Neural progenitor cell (in vitro differentiated cells): ENCODE results near the gene DLG4. TPM values are rescaled to one million over a fixed set of nuclear protein-coding genes. Genes with fewer than 3 reads are reported as not detected.

Source experiments
- DNase-seq: peaks from one replicate; pipeline ENCODE4 v3.0.0-alpha.2; 2016; ENCODE audit warnings: low spot score
- H2AFZ ChIP-seq: fragments of 200-600 bp; sonication (generic); replicated peaks from 2 replicates; pipeline ENCODE4 v1.6.1; 2016; ENCODE audit warnings: antibody characterized with exemption
- H3F3A ChIP-seq: fragments of 200-600 bp; sonication (generic); 2 replicates; pipeline ENCODE4 v1.6.1; 2016; ENCODE audit warnings: antibody characterized with exemption, low read depth
- H3K27ac ChIP-seq: fragments of 200-600 bp; sonication (generic); 2 replicates; pipeline ENCODE4 v1.5.1; 2016; ENCODE audit warnings: mild to moderate bottlenecking
- H3K27me3 ChIP-seq: fragments of 200-600 bp; sonication (generic); 2 replicates; pipeline ENCODE4 v1.6.1; 2016; ENCODE audit warnings: mild to moderate bottlenecking, moderate library complexity
- H3K36me3 ChIP-seq: fragments of 200-600 bp; sonication (generic); 2 replicates; pipeline ENCODE4 v1.5.1; 2016
- H3K4me1 ChIP-seq: fragments of 200-600 bp; sonication (generic); 2 replicates; pipeline ENCODE4 v1.6.1; 2016; ENCODE audit warnings: mixed run types
- H3K4me2 ChIP-seq: fragments of 200-600 bp; sonication (generic); 2 replicates; pipeline ENCODE4 v1.6.1; 2016
- H3K4me3 ChIP-seq: fragments of 200-600 bp; sonication (generic); 2 replicates; pipeline ENCODE4 v1.5.1; 2016
- H3K79me2 ChIP-seq: fragments of 200-600 bp; sonication (generic); 2 replicates; pipeline ENCODE4 v1.6.1; 2016; ENCODE audit warnings: low read depth
- H3K9ac ChIP-seq: fragments of 200-600 bp; sonication (generic); 2 replicates; pipeline ENCODE4 v1.6.1; 2016
- H3K9me3 ChIP-seq: fragments of 200-600 bp; sonication (generic); 2 replicates; pipeline ENCODE4 v1.5.1; 2016; ENCODE audit warnings: low read depth
- H4K20me1 ChIP-seq: fragments of 200-600 bp; sonication (generic); 2 replicates; pipeline ENCODE4 v1.6.1; 2016; ENCODE audit warnings: low read depth
- H3K27ac Mint-ChIP-seq: 3 replicates; pipeline ENCODE4 v1.8.0; 2021; ENCODE audit warnings: mixed read lengths
- H3K27me3 Mint-ChIP-seq: 2 replicates; pipeline ENCODE4 v1.8.0; 2022; ENCODE audit warnings: low read depth, mild to moderate bottlenecking, inconsistent platforms, moderate library complexity, mixed read lengths; ENCODE audit not compliant: insufficient read depth
- H3K36me3 Mint-ChIP-seq: 3 replicates; pipeline ENCODE4 v1.8.0; 2021; ENCODE audit warnings: mixed read lengths
- H3K4me1 Mint-ChIP-seq: 3 replicates; pipeline ENCODE4 v1.8.0; 2021; ENCODE audit warnings: mixed read lengths
- H3K4me3 Mint-ChIP-seq: 3 replicates; pipeline ENCODE4 v1.8.0; 2021; ENCODE audit warnings: mild to moderate bottlenecking, moderate library complexity, mixed read lengths
- H3K9me3 Mint-ChIP-seq: 3 replicates; pipeline ENCODE4 v1.8.0; 2020; ENCODE audit warnings: mixed read lengths
- EZH2 ChIP-seq: fragments of 200-600 bp; sonication (generic); IDR thresholded peaks from 2 replicates; pipeline ENCODE4 v1.6.1; 2017; ENCODE audit warnings: antibody characterized with exemption, mild to moderate bottlenecking, moderate library complexity
- EZH2phosphoT487 ChIP-seq: fragments of 200-600 bp; sonication (generic); IDR thresholded peaks from 2 replicates; pipeline ENCODE4 v1.6.1; 2017; ENCODE audit warnings: antibody characterized with exemption
- total RNA-seq: library from RNA; depleted of rRNA; stranded (reverse); fragments of >200 nt; gene quantifications from 2 replicates; pipeline ENCODE4 v1.2.3, GENCODE V29; 2015; ENCODE audit warnings: low replicate concordance
- TF ChIP-seq, protein P1 (sequence below): fragments of 200-600 bp; sonication (generic); IDR thresholded peaks from 2 replicates; pipeline ENCODE4 v1.5.1; 2017; ENCODE audit warnings: antibody characterized with exemption, mild to moderate bottlenecking

DLG4 gene
- total RNA-seq, 1 donor from 2014 or later: 23.5 TPM

- Histone ChIP-seq H3K9me3 (no peaks in the 10 kb centered on the region), H3F3A (peaks cover 8% of the 10 kb centered on the region), H3K4me2 (no peak overlapping the region), H3K27me3 (no peaks in the 10 kb centered on the region), H4K20me1 (peaks cover 14% of the 10 kb centered on the region), H3K4me1 (no peaks in the 10 kb centered on the region), H3K9ac (no peak overlapping the region), H3K4me3 (no peak overlapping the region), H3K27ac (no peak overlapping the region), H3K36me3 (no peaks in the 10 kb centered on the region), H2AFZ (no peak overlapping the region), H3K79me2 (no peaks in the 10 kb centered on the region)
- H3K27me3 Mint-ChIP-seq: peaks cover 11% of the 10 kb centered on the region
- no peaks in the 10 kb centered on the region for H3K9me3 Mint-ChIP-seq
- peak overlapping the region; percentile 24 for H3K4me3 Mint-ChIP-seq
- DNase-seq: no peak
- peaks cover 32% of the 10 kb centered on the region for H3K36me3 Mint-ChIP-seq
- H3K4me1 Mint-ChIP-seq: peaks cover 14% of the 10 kb centered on the region
- no peak for TF ChIP-seq EZH2phosphoT487
- TF ChIP-seq, protein P1, sequence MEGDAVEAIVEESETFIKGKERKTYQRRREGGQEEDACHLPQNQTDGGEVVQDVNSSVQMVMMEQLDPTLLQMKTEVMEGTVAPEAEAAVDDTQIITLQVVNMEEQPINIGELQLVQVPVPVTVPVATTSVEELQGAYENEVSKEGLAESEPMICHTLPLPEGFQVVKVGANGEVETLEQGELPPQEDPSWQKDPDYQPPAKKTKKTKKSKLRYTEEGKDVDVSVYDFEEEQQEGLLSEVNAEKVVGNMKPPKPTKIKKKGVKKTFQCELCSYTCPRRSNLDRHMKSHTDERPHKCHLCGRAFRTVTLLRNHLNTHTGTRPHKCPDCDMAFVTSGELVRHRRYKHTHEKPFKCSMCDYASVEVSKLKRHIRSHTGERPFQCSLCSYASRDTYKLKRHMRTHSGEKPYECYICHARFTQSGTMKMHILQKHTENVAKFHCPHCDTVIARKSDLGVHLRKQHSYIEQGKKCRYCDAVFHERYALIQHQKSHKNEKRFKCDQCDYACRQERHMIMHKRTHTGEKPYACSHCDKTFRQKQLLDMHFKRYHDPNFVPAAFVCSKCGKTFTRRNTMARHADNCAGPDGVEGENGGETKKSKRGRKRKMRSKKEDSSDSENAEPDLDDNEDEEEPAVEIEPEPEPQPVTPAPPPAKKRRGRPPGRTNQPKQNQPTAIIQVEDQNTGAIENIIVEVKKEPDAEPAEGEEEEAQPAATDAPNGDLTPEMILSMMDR: no peak
- TF ChIP-seq EZH2: no peak
- no peak overlapping the region for H3K27ac Mint-ChIP-seq
Observed at GRCh38 chr17:7191069-7191468, 28.6 kb downstream of the DLG4 start.

DNA sequence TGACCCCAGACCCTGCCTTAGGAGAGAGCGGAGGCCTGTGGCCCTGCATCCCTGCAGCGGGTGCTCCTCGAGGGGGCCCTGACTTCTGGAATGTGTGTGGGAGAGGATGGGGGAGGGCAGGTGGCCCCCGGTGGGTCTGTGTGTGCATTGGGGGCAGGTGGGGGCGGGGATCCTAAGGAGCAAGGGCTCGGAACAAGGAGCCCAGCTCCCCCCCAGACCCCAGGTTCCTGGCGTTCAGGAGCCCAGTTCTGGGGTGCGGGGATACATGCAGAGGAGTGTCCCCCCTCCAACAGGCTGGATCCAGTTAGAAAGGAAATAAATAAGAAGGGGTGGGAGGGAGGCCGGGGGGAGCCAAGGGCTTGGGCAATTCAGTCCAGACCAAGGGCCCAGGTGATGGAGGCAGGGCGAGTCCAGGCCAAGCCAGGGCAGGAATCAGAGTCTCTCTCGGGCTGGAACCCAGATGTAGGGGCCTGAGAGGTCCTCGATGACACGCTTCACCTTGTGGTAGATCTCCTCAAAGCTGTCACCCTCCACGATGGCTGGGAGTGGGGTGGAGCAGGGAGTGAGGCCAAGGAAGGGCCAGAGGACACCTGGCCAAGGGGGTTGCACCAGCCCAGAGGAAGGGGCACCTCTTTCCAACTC, 29.2 kb downstream of the DLG4 start:
- Histone ChIP-seq H3K9ac (no peak overlapping the region), H3K27ac (no peak overlapping the region), H3K27me3 (no peaks in the 10 kb centered on the region), H3K4me2 (no peak overlapping the region), H4K20me1 (peaks cover 14% of the 10 kb centered on the region), H3K4me1 (no peaks in the 10 kb centered on the region), H3K36me3 (no peaks in the 10 kb centered on the region), H3K79me2 (no peaks in the 10 kb centered on the region), H2AFZ (no peak overlapping the region), H3F3A (peaks cover 8% of the 10 kb centered on the region), H3K4me3 (no peak overlapping the region), H3K9me3 (no peaks in the 10 kb centered on the region)
- Mint-ChIP-seq H3K9me3 (no peaks in the 10 kb centered on the region), H3K27ac (no peak overlapping the region), H3K4me3 (no peak overlapping the region), H3K27me3 (peaks cover 7% of the 10 kb centered on the region), H3K4me1 (peaks cover 14% of the 10 kb centered on the region), H3K36me3 (peaks cover 30% of the 10 kb centered on the region)
- DNase-seq: no peak
- TF ChIP-seq EZH2 (no peak), EZH2phosphoT487 (no peak)
- TF ChIP-seq, protein P1: no peak

DNA sequence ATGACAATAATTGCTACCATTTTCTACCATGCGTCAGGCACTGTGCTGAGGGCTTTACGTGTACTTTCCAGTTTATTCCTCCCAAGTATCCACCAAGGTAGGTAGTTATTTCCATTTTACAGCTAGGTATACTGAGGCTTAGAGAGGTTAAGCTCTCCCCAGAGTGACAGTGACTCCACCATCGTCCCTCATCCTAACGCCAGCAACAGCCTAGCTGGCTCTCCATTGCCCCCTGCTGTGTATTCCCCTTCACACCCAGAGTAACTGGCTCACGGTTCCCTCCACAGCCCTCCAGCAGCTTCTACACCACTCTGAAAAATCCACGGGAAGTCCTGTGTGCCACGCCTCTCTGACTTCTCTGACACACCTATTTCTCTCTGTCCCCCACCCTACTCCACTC, 33.4 kb downstream of the DLG4 start:
- Mint-ChIP-seq H3K9me3 (no peaks in the 10 kb centered on the region), H3K27me3 (peaks cover 11% of the 10 kb centered on the region), H3K36me3 (peaks cover 13% of the 10 kb centered on the region), H3K4me1 (peaks cover 10% of the 10 kb centered on the region), H3K27ac (peak overlapping the region; percentile 40), H3K4me3 (peak overlapping the region; percentile 25)
- no peaks in the 10 kb centered on the region for H3K27me3 ChIP-seq
- H3F3A ChIP-seq: peaks cover 11% of the 10 kb centered on the region
- no peak for DNase-seq
- H3K9ac ChIP-seq: no peak overlapping the region
- H3K4me1 ChIP-seq: no peaks in the 10 kb centered on the region
- no peaks in the 10 kb centered on the region for H3K79me2 ChIP-seq
- no peak overlapping the region for H3K4me2 ChIP-seq
- H2AFZ ChIP-seq: no peak overlapping the region
- no peak overlapping the region for H3K4me3 ChIP-seq
- H3K36me3 ChIP-seq: no peaks in the 10 kb centered on the region
- H4K20me1 ChIP-seq: peaks cover 4% of the 10 kb centered on the region
- no peak for TF ChIP-seq EZH2phosphoT487
- no peak overlapping the region for H3K27ac ChIP-seq
- H3K9me3 ChIP-seq: no peaks in the 10 kb centered on the region

DNA sequence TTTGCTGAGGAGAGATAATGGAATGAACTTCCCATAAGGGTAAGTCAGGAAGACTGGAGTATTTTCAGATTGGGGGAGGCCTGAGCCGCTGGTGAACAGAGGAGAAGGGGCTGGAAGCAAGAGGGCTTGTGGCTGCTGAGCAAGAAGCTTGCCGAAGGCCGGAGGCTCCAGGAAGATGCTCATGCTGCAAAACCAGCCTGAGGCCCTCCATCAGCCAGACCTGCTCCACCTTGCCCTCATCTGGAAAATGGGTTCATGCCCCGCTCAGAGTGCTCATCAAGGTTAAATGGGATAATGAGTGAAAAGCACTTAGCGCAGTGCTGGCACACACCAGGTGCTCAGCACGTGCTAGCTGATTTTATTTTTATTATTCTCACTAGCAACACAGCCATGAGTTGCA, 35.0 kb downstream of the DLG4 start:
- Histone ChIP-seq H2AFZ (no peak overlapping the region), H3K4me3 (no peak overlapping the region), H3F3A (peaks cover 11% of the 10 kb centered on the region), H3K9ac (no peak overlapping the region), H3K9me3 (no peaks in the 10 kb centered on the region), H3K27ac (no peak overlapping the region), H3K4me2 (no peak overlapping the region), H3K27me3 (no peaks in the 10 kb centered on the region), H3K4me1 (no peaks in the 10 kb centered on the region), H3K79me2 (no peaks in the 10 kb centered on the region), H4K20me1 (no peaks in the 10 kb centered on the region), H3K36me3 (no peaks in the 10 kb centered on the region)
- H3K27ac Mint-ChIP-seq: no peak overlapping the region
- H3K36me3 Mint-ChIP-seq: peaks cover 11% of the 10 kb centered on the region
- H3K4me3 Mint-ChIP-seq: no peak overlapping the region
- H3K9me3 Mint-ChIP-seq: no peaks in the 10 kb centered on the region
- TF ChIP-seq EZH2phosphoT487 (no peak), EZH2 (no peak)
- TF ChIP-seq, protein P1: no peak
- no peak for DNase-seq
- H3K4me1 Mint-ChIP-seq: peaks cover 13% of the 10 kb centered on the region
- peaks cover 11% of the 10 kb centered on the region for H3K27me3 Mint-ChIP-seq
